HuH-7.5 (cell line): ENCODE results near the gene OLIG1.

Experiments used
- DNase-seq: peaks from one replicate; pipeline ENCODE4 v3.0.0; 2011; ENCODE audit warnings: low spot score

The OLIG1 gene

DNA sequence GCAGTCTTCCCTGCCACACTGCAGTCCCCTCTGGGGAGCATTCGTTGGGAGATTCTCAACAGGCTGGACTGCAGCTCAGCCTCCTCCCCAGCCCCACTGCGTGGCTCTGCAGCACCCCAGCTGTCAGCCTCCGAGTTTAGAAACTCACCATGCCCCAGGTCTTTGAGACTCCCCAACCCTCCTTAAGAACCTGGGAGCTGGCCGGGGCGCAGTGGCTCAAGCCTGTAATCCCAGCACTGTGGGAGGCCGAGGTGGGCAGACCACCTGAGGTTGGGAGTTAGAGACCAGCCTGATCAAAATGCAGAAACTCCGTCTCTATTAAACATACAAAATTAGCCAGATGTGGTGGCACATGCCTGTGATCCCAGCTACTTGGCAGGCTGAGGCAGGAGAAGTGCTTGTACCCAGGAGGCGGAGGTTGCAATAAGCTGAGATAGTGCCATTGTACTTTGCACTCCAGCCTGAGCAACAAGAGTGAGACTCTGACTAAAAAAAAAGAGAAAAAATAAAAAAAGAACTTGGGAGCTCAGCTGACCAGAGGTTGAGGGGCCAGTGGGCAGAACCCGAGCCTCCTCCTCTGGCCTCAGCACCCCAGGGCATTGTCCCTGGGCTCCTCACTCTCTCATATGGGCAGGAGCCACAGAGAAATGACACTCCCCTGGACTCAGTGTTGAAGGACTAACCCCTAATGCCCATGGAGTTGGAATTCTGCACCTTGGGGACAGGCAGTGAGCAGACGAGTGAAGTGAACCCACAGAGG lies 38.6 kb upstream of the OLIG1 start:
- DNase-seq, result no peak

DNA sequence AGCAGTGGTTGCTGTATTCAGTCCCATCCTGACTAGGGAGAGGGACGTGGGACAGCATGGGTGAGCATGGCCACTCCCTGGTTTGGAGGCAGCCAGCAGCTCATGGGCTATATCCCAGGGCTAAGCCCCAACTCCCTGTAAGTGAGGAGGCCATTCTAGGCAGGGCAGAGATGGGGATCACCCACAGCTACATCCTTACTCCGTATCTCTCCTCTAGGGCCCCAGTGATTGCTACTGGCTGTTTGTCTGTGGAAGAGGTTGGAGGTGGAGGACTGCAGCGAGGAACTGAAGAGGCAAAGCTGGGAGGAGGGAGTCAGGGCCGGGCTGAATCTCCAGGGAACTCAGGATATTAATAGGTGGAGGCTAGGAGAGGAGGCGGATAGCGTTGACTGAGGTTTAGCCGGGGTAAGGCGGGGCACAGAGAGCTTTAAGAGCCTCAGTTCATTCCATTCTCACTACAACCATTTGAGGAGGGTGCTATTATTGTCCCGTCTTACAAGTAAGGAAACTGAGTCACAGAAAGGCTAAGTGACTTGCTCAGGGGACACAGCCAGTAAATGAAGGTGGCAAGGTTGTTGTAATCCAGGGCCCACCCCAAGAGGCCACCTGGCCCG lies 37.4 kb upstream of the OLIG1 start:
- no peak for DNase-seq

DNA sequence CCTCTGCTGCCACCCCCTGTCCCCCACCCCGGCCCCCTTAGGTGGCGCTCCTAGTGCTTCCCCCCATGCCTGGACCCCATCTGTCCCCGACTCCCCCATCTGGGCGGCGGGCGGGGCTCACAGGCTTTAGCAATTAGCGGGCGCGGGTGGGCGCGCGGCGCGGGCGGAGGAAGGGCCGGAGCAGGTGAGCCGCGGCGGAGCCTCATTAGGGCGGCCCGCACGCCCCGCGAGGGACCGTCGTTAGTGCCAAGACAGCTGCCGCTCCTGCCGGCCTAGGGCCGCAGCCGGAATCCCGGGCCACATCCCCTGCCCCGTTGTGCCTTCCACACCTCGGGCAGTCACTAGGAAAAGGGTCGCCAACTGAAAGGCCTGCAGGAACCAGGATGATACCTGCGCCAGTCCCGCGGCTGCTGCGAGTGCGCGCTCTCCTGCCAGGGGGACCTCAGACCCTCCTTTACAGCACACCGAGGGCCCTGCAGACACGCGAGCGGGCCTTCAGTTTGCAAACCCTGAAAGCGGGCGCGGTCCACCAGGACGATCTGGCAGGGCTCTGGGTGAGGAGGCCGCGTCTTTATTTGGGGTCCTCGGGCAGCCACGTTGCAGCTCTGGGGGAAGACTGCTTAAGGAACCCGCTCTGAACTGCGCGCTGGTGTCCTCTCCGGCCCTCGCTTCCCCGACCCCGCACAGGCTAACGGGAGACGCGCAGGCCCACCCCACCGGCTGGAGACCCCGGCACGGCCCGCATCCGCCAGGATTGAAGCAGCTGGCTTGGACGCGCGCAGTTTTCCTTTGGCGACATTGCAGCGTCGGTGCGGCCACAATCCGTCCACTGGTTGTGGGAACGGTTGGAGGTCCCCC lies 36.6 kb upstream of the OLIG1 start:
- DNase-seq, result no peak

DNA sequence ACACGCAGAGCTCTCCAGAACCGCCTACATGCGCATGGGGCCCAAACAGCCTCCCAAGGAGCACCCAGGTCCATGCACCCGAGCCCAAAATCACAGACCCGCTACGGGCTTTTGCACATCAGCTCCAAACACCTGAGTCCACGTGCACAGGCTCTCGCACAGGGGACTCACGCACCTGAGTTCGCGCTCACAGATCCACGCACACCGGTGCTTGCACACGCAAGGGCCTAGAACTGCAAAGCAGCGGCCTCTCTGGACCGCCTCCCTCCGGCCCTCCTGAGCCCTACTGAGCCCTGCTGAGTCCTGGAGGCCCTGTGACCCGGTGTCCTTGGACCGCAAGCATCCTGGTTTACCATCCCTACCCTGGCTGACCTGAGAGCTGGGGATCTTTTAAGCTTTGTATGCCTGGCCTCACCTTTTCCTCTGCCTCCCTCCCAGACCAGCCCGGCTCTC lies 36.0 kb upstream of the OLIG1 start:
- DNase-seq, result no peak

- DNase-seq, result no peak
Measured at GRCh38 chr21:33035147-33035546, 34.8 kb upstream of the OLIG1 start.

GRCh38 chr21:33036430-33037162 lies 33.3 kb upstream of the OLIG1 start:
- DNase-seq, result no peak

- DNase-seq, result no peak
Measured at GRCh38 chr21:33037501-33037900, 32.4 kb upstream of the OLIG1 start.

GRCh38 chr21:33039536-33039935 lies 30.4 kb upstream of the OLIG1 start:
- no peak for DNase-seq

GRCh38 chr21:33040215-33040614 lies 29.7 kb upstream of the OLIG1 start:
- no peak for DNase-seq

DNA sequence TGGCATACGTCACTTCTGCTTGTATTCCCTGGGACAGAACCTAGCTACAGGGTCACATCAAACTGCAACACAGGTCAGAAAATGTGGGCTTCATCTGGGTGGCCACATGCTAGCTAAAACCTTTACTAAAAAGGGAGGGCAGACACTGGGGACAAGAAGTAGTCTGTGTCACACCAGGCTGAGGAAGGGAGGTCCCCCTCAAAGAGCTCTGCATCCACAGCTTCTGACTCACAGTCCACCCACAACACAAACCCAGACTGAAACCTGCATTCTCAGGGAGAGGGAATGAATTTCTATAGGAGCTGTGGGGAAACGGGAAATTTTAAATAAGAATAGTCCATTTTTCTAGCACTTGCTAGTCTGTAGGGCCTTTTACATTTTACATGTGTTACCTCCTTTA lies 28.0 kb upstream of the OLIG1 start:
- DNase-seq, result no peak

GRCh38 chr21:33042812-33043211 lies 27.1 kb upstream of the OLIG1 start:
- no peak for DNase-seq

DNA sequence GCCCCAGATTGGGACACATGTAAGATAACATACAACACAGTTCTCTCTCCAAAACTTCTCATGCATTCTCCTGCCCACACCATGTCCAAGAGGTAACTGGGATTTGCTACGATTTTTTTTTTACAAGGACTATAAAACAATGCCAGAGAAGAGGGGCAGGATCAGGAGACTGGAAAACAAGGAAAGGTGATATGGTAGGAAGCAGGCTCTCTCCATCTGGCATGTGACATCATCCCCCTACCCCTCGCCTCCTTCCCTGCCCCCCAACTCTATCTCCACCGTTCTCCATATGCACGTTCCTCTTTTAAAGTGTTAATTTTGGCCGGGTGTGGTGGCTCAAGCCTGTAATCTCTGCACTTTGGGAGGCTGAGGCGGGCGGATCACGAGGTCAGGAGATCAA lies 23.5 kb upstream of the OLIG1 start:
- no peak for DNase-seq

DNA sequence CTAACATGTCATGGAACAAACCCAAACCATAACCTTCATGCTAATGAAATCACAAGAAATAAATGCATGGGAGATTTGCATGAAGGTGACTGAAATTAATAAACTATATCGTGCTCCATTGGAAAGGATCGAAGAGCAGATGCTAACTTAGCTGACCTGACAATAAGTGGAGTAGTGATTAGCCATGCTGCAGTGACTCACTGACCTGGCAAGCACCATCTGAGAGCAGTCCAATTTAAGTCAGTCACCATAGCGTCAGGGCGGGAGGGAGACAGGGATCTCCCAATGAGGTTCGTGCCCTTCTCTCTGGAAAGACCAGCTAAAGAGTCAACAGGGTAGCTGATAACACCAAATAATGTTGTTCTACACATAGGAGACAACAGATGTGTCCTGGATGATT lies 22.7 kb upstream of the OLIG1 start:
- DNase-seq, result no peak

DNA sequence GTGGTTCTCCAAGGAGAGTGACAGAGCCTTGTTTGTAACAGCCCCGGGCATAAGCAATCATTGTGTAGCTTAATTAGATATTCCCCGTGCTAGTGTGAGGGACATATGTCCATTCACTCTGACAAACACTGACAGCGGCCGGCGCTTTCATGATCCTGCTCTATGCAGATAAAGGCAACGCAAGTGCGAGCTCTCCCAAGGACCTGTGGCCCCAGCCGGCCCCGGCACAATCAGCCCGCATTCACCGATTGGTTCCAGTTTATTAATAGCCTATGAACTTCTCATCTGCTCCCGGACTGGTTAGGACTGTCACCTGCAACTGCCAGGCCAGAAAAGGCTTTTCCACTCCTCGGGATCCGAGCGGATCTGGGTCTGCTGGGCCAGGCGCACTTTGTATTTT lies 18.0 kb upstream of the OLIG1 start:
- DNase-seq, result no peak

DNA sequence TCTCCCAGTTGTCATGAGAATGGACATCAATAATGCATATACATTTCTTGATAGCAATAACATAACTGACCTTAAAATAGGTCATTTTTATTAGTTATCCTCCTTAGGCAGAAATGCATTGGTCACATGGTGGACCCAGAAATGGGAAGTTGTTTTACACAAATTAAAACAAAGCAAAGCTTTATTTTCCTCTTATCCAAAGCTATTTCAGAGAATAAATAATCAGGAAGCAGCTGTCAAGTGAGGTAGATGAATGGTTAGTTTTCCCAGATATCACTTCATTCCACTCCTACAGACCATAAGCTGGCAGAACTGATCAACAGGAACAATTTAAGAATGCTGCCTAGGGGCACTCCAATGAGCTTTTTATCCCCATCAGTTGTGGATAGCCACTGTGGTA lies 16.0 kb upstream of the OLIG1 start:
- DNase-seq, result no peak

- DNase-seq, result no peak
Measured at GRCh38 chr21:33055991-33056390, 13.9 kb upstream of the OLIG1 start.

- DNase-seq, result no peak
Measured at GRCh38 chr21:33057385-33057940, 12.5 kb upstream of the OLIG1 start.

DNA sequence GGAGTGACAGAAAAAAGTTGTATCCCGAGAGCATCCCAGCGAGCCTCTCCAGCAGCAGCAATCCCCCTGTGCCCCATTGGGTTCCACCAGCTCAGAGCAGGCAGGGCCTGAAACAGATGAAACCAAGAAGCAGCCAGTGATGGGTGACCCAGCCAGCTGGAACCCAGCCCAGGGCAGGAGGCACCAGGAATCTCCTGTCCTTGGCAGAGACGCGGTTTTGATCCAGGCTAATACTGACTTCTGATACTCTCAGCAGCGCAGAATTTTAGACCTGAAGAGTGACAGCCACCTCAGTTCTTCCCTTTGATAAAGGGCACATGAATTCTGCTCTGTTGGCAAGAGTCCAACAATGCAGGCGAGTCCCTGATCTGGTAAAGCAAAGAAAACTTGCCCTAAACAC lies 11.4 kb upstream of the OLIG1 start:
- no peak for DNase-seq

- no peak for DNase-seq
Measured at GRCh38 chr21:33058957-33059356, 11.0 kb upstream of the OLIG1 start.

DNA sequence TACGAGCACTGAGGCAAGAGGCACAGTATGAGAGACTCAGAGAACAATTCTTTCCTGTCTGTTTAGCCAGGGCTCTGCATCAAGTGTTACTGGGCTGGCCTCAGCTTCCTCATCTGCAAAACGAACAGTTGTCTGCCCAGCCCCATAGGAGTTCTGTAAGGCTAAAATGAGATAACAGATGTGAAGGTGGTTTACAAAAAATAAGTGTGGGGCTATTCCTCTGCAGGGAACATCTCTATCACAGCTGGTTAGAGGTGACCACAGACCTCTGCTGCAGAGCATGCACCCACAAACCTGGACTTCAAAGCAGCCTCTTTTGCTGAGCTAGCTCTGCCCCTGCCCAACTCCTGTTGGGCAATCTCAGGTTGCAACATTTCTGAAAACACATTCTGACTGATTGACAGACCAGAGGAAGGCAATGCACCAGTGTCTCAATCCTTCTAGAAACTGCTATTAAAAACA lies 10.5 kb upstream of the OLIG1 start:
- DNase-seq, result no peak

DNA sequence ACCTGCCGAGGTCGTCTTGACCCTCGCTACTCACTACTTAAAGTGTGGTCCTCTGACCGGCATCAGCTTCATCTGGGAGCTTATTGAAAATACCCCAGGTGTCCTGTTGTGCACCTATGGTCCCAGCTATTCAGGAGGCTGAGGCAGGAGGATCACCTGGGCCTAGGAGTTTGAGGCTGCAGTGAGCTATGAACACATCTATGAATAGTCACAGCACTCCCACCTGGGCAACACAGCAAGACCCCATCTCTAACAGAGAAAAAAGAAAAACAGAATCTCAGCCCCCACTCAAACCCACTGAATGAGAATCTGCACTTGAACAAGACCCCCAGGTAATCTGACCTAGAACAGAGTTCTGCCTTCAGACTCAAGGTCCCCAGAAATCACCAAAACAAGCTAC lies 8.7 kb upstream of the OLIG1 start:
- DNase-seq, result no peak

DNA sequence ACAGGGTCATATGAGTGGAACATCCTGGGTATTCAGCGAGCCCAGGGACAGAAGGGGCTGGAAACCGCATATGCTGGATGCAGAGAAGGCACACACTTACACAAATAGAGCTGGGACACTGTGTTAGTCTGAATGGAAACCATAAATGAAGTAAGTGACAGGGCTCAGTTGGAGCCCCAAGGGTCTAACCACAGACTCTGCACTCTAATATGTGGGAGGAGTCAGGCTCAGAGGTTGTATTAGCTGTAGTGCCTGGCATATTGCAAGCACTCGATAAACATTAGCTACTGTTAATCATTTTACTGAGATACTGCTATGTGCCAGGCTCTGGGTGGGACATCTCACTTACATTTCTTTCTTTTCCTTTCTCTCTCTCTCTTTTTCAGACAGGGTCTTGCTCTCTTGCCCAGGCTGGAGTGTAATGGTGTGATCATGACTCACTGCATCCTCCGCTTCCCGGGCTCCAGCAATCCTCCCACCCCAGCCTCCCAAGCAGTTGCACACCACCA lies 6.5 kb upstream of the OLIG1 start:
- DNase-seq, result no peak
